Epidermal melanocyte (primary cell): ENCODE data around the gene CIAO2A.
"Not testable (repeated sequence)": the region's sequence is repeated elsewhere in the genome, so short reads cannot be mapped to it uniquely, and the experiment has no call there.

Experiments
- DNase-seq: peaks from one replicate; pipeline ENCODE4 v3.0.0; 2011; ENCODE audit warnings: low spot score; ENCODE audit not compliant: insufficient read length

The CIAO2A gene

GRCh38 chr15:64112073-64112772, 18.6 kb upstream of the CIAO2A start:
- no peak for DNase-seq

- no peak for DNase-seq
Observed at GRCh38 chr15:64111679-64112050, 18.0 kb upstream of the CIAO2A start.

DNA sequence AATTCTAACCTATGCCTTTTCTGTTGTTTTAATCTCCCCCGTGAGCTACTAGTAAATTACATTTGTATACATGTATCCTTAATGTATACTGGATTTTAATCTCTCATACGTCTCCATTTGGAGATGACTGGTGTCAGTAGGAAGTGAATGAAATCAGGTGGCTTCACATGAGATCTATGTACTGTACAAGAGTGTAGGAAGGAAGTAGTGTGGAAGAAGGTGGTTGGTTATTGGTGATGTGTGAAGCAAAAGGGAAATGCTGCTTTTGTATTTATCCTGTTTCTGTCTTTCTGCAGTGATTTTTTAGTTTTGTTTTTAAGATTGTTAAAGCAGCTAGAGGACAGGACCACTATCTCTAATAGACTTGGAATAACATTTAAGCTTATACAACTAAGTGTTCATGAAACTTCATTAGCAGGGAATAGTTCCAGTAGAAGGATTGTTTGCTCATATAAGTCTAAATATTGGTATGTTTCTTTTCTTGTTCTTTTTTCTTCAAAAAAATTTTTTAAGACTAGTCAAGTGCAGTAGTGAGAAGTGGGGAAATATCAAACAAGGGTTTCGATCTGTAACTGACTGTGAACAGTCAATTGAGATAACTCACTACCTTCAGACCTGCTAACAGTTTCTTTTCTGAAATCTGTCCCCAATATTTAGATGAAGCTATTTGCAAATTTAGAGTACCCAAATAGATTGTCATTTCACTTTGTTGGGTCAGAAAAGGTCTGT, 17.5 kb upstream of the CIAO2A start:
- DNase-seq = no peak

DNA sequence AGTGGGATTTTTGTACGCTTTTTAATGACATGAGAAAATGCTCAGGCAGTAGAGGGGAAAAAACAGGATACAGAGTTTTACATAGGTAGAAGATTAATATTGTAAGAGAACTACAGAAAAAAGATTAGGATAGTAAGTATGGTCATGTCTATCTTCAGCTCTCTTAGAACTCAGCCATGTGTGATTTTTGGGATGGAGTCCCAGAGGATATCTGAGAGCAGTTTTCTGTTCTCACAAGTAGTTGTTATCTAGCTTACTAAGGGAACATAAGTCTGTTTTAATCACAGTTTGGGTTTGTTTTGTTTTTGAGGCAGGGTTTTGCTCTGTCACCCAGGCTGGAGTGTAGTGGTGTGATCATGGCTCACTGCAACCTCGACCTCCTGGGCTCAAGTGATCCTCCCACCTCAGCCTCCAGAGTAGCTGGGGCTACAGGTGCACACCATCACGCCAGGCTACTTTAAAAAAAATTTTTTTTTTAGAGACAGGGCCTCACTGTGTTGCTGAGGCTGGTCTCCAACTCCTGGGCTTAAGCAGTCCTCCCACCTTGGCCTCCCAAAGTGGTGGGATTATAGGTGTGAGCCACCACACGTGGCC, 16.6 kb upstream of the CIAO2A start:
- not testable (repeated sequence) for DNase-seq

DNA sequence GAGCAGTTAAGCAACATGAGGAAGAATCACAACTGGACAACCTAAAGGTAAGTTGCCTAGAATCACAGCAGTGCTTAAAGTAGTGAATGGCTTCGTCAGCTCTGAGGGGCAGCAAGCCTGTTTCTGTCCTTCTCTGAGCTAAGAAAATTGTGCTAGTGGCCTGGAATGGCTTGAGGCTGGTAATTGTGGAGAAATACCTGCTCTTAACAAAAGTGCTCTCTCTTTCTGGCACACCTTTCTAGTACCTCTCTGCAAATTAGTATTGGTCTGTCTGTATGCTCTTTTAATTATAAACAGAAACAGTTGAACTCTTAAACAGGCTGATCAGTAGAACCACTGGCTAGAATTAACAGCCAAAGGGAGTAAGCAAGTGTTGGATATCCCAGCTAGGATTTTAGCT, 13.7 kb upstream of the CIAO2A start:
- DNase-seq = no peak

DNA sequence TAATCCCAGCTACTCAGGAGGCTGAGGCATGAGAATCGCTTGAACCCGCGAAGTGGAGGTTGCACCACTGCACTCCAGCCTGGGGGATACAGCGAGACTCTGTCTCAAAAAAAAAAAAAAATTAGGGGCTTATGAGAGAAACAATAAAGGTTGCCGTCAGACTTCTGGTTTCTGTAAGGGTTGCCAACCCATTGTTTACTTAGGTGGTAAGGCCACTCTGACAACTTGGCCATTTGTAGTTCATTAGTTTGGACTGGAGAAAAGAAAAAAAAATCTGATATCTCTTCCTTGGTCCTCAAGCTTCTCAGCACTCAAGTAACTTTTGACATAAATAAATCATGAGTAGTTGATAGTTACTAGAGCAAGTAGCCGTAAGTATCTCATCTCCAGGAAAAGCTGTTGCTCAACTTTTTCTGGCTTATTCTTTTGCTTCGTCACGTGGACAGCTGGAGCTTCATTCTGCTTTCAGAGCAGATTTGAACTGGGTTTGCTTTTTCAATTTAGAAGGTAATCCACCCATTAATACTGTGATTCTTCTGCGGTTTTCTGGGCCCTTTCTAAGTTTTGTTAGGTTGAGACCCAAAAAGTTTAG, 11.6 kb upstream of the CIAO2A start:
- DNase-seq = no peak

- DNase-seq = no peak
Observed at GRCh38 chr15:64102497-64102896, 8.9 kb upstream of the CIAO2A start.

DNA sequence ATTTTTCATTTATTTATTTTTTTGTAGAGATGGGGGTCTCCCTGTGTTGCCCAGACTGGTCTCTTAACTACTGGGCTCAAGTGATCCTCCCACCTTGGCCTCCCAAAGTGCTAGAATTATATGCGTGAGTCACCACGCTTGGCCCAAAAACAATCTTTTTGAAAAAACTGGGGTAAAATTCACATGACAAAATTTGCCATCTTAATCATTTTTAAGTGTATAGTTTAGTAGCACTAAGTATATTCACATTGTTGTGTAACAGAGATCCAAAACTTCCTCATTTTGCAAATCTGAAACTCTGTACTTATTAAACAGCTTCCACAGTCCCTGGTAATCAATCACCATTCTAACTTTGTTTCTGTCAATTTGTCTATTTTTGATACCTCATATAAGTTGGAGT, 7.3 kb upstream of the CIAO2A start:
- DNase-seq = no peak

DNA sequence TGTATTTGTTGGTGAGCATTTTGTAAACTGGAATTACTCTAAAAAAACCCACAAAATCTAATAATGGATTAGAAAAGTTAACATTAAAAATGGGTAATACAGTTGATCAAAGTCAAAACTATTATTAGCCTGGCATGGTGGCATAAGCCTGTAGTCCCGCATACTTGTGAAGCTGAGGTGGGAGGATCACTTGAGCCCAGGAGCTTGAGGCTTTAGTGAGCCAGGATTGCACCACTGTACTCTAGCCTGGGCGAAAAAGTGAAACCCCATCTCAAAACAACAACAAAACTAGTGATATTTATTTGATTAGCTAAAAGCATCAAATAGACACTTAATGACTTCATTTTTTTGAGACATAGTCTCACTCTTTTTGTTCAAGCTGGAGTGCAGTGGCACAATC, 5.7 kb upstream of the CIAO2A start:
- DNase-seq = no peak

- DNase-seq = no peak
Observed at GRCh38 chr15:64096668-64097384, 3.2 kb upstream of the CIAO2A start.

- peak; percentile 80 for DNase-seq
Observed at GRCh38 chr15:64095795-64096667, 2.4 kb upstream of the CIAO2A start, which contains the start of gene SNX1. TSS of gene SNX1 (plus strand) at chr15:64095982. CDS start at chr15:64096014, 32 bp downstream.

DNA sequence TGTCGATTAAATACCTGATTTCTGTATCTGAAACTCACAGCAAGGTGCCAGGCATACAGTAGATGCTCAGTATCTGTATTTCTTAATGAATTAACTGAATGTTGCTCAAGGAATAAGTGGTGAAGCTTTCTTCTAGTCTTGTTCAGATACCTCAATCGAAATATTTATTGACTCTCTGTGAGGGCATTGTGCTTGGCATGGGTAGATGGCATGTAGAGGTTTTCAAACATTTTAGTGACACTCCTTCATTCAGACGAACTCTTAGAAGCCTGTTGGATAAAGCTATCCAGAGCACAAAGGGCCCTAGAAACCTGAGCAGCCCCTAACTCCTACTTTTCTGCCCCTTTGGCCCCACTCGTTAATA, 1.8 kb upstream of the CIAO2A start:
- DNase-seq = no peak

- DNase-seq = no peak
Observed at GRCh38 chr15:64092864-64093626, 593 bp downstream of the CIAO2A start.

DNA sequence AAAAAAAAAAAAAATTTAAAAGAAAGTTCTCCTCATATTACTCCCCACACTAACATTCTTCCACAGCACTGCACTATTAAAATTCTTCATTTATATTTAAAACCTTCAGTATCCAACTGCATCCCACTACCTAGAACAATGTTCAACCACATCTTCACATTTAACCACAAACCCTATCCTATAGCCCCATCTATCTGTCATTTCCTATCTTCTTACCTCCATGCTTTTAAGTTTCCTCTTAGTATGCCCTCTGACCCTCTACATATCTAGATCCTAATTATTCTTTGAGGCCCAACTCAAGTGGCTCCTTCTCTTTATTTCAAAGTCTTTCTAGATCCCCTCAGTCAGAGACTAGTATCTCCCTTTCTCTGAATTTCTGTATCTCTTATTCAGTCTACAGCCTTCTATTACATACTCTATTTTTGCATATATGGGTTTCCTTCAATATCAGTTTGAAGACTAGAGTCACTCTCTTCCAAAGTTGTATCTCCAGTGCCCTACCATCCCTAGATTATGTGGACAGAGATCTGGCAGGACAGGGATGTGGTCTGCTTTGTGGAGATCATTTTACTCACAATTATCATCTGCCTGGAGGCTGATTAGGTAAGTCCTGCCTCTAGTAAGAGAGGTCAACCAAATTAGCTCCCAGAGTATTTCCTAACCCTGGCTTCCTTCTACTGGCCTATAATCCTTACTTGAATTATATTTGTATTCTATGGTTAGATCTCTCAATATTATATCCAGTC, 1.4 kb downstream of the CIAO2A start:
- no peak for DNase-seq

GRCh38 chr15:64090527-64090926, 3.1 kb downstream of the CIAO2A start:
- DNase-seq = no peak

DNA sequence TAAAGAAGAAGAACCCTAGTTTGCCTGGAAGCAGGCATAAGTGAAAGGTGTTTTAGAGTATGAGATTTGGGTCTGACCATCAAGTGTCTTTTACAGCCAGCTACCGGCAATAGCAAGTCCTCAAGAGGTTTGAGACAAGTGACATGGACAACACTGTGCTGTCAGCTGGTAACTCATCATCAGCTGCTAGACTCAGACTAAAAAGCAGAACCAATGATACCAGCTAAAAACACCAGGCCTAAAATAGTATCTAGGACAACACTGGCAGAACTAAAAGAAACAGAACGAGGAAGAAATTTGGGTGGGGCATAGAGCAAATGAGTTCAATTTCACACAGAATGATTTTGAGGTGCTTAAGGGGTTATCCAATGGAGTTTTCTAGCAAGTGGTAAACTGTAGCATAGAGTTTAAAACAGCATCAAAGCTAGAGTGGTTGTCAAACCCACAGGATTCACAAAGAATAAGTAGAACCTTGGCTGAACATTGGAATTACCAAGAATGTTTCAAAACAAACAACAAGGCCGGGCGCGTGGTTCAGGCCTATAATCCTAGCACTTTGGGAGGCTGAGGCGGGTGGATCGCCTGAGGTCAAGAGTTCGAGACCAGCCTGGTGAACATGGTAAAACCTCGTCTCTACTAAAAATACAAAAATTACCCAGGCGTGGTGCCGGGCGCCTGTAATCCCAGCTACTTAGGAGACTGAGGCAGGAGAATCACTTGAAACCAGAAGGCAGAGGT, 3.9 kb downstream of the CIAO2A start:
- no peak for DNase-seq

- no peak for DNase-seq
Observed at GRCh38 chr15:64082757-64083156, 10.9 kb downstream of the CIAO2A start.

DNA sequence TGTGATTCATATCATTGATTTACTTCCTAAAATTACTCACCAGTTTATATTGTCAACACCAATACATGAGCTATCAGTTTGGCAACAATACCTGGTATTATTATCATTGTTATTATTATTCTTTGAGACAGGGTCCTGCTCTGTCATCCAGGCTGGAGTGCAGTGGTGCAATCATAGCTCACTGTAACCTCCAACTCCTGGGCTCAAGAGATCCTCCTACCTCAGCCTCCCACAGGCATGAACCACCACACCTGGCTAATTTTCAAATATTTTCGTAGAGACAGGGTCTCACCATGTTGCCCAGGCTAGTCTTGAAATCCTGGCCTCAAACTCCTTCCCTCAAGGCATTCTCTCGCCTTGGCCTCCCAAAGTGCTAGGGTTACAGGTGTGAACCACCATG, 20.1 kb downstream of the CIAO2A start:
- DNase-seq = not testable (repeated sequence)

DNA sequence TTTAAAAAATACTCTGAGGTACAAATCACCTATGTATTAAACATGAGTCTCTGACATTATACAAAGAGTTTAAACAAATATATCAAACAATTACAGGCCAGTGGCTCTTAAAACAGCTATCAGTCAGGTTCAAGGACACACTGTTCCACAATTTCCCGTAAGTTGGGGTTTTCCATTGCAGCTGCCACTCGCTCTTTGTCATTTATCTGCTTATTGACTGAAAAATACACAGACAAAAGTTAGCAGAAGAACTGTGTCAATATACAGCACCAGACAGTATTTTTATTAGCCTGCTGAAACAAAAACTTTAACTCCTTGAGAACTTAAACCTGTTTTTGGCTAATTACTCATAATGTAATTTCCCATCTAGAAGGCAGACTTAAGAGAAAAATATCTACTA, 20.8 kb downstream of the CIAO2A start:
- no peak for DNase-seq
